ENCODE measurements around the gene PLEK2.
"Not testable (repeated sequence)": the region's sequence is repeated elsewhere in the genome, so short reads cannot be mapped to it uniquely, and the experiment has no call there.

Gene PLEK2, protein sequence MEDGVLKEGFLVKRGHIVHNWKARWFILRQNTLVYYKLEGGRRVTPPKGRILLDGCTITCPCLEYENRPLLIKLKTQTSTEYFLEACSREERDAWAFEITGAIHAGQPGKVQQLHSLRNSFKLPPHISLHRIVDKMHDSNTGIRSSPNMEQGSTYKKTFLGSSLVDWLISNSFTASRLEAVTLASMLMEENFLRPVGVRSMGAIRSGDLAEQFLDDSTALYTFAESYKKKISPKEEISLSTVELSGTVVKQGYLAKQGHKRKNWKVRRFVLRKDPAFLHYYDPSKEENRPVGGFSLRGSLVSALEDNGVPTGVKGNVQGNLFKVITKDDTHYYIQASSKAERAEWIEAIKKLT

DNA sequence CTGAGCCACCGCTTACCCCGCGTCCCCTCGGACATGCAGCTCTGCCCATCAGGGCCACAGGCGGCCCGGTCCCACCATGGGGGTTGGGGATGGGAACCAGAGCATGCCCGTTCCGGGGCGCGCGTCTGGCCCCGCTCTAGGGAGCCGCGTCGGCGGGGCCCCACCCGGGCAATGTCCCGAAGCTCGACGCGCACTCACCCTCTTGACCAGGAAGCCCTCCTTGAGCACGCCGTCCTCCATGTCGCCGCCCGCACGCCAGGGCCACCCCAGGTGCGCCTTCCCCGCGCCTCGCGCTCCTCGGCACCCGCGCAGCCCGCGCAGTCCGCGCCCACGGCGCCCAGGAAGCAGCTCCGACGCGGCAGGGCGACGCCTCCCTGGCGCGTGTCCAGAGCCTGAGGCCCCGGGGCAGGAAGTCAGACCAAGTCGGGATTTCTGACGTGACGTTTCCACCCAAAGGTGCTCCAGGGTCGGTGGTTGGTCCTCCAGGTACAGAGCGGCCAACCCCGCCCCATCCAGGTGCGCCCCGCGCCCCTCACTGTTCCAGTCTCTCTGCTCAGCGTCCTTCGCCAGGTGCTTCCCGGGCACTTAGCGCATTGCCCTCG, at the start of gene PLEK2:
Gene PLEK2, minus strand, starts transcription at position 346 of the 602 bp plus-strand sequence. Its CDS starts 106 bp downstream, at position 240.
- peak; percentile 35 for DNase-seq

DNA sequence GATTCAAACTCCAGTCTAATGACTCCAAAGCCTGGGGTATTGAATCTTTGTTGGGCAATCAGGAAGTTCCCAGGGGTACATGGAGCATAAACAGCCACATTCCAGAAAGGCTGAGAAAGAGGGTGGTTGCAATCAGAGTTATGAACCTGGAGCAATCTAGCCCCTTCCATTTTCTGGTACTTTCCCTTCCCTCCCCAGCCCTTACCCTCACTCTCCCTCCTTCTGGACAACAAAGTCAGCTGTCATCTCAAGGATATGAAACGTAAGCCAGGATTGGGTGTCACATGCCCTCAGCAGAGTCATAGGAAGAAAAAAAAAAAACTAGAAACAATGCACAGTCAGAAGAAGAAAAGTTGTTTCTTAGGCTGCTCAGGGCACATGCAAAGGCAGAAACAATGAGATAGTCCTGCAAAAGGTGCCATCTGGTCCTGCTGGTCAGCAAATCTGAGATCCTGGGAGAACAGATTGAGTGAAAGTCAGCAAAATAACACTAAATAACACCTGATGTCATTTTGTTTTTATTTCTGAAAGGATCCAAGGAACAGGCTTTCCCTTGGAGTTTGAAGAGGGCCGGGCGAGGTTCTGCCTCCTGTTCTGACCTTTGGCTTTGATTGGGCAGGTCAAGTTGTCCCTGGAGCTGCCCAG, 49.5 kb upstream of the PLEK2 start:
- no peak for DNase-seq

DNA sequence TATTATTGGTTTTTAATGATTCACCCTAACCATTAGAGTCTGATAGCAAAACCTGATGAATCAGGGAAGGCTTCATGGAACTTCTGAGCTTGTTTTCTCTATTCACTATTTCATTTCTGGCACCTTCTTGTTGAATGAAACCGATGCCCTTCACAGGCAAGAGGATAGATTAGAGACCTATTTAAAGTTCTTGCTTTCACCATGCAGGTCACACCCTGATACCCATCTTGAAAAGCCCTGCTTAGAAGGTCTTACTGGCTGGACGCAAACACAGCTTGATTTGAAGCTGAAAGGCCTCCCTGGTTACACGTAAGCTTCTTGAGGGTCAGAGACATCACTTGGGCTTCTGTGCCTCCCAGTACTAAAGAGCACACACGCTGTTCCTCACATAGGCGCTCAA, 47.4 kb upstream of the PLEK2 start:
- DNase-seq = no peak

DNA sequence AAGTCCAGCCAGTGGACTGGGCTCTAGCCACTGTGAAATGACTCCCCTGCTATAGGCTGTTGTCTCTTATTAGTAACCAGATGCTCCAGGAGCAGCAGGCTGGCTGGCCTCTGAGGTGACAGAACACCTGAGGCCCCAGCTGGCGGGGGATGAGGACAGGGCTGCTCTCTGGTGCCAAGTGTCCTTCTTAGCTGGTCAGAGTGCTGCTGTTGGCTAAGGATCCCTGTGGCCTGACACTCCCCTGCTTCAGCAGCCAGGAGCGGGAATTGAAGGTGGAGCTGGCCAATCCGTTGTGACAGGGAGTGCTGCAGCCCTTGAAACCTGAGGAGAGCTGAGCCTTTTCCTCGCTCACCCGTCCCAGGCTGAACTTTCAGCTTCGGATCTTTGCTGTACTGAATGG, 45.8 kb upstream of the PLEK2 start:
- peak; percentile 45 for DNase-seq

DNA sequence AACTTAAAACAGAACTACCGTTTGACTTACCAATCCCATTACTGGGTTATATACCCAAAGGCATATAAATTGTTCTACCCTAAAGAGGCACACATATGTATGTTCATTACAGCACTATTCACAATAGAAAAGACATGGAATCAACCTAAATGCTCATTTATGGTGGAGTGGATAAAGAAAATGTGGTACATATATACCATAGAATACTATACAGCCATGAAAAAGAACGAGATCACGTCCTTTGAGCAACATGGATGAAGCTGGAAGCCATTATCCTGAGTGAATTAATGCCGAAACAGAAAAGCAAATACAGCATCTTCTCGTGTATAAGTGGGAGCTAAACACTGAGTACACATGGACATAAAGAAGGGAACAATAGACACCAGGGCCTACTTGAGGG, 44.8 kb upstream of the PLEK2 start:
- no peak for DNase-seq

DNA sequence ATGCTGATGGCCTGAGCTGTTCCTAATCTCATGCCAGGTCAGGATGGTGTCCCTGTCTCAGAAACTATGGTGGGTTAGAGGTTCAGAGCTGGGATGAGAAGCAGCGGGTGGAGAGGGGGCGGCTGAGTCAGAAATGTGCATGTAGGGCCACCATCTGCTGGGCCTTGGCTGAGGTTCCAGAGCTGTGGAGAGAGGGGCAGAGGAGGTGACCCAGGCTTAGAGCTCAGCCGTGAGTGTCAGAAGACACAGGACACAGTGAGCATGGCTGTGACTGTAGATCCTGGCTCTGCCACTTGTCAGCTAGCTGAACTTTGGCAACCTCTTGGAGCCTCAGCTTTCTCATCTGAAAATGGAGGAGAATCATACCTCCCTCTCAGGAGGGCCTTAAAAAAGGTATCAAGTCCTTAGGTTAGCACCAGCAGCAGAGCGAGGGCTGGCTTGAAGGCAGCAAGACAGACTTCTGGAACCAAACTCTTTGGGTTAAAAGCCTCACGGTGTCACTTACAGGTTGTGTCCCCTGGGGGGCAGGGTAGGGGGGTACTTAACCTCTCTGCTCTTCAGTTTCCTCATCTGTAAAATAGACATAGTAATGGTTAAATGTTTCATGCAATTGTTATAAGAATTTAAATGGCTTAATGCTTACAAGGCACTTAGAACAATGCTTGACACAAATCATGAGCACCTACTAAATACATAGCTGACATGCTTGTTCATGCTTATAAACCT, 41.8 kb upstream of the PLEK2 start:
- DNase-seq = no peak

DNA sequence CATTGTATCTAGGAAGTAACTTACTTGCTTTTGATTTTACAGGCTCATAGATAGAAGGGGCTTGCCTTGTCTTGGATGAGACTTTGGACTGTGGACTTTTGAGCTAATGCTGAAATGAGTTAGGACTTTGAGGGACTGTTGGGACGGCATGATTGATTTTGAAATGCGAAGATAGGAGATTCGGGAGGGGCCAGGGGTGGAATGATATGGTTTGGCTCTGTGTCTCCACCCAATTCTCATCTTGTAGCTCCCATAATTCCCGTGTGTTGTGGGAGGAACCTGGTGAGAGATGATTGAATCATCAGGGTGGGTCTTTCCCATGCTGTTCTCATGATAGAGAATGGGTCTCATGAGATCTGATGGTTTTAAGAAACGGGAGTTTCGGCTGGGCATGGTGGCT, 39.7 kb upstream of the PLEK2 start:
- DNase-seq = not testable (repeated sequence)

DNA sequence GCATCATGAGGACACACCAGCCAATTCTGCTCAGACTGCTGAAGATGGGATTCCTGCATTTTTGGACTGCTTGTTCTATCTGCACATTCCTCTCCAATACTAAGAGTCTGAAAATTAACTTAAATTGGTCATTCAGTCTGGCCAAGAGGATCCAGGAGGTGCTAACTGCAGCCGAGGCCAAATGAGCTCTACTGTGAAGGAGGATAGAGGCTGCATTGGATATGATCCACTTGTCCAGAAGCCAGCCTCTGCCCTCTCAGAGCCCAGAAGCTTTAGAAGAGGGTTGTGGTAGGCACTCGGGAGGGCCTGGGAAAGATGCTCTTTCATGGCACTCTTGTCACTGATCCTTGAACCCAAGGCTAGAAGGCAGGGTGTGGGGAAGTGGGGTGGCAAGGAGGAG, 37.1 kb upstream of the PLEK2 start:
- no peak for DNase-seq

DNA sequence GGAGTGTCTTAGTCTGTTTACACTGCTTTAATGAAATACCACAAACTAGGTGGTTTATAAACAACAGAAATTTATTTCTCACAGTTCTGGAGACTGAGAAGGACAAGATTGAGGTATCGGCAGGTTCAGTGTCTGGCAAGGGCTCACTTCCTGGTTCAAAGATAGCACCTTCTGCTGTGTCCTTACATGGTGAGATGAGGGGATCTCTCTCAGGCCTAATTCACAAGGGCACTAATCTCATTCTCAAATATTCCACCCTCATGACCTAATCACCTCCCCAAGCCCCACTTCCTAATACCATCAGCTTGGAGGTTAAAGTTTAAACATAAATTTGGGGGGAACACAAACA, 35.0 kb upstream of the PLEK2 start:
- DNase-seq = no peak

DNA sequence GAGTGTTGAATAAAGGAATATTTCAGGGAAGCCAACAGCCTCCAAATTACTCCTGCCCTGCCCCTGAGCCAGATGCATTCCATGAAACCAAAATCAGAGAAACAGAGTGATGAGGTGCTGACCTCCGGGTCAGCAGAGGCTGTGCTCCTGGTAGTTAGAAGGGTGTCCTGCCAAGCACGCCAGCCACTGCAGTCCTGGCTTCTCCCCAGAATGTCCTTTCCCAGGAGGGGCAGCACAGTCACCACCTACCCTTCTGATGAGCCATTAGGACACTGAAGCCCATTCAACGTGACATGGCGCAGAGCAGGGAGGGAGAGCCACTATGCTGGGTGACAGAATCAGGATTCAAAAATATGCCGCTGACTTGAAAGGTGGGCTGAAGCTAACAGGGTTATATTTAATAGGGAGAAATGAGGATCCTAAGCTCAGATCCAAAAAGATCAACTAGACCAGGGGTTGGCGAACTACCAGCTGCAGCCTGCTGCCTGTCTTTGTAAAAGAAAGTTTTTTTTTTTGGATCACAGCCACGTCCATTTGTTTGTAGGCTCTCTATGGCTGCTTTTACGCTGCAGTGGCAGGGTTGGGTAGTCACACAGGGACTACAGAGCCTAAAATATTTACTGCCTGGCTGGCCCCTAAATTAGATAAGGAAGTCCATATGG, 34.5 kb upstream of the PLEK2 start:
- DNase-seq = no peak

DNA sequence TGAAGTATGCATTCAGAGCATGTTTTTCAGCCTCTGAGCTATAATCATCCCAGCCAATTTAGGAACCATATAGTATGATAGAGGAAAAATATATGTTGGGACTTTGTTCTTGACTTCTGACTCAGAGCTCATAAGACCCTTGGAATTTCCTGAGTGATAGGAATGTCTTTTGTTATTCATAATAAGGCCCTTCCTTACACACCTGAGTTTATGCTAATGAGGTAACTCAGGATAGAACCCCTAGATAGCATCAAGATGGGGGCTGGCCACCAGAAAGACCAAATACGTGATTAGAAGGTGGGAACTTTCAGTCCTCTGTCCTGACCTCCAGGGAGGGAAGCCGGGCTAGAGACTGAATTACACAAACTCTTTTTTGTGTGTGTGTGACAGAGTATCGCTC, 32.4 kb upstream of the PLEK2 start:
- no peak for DNase-seq

DNA sequence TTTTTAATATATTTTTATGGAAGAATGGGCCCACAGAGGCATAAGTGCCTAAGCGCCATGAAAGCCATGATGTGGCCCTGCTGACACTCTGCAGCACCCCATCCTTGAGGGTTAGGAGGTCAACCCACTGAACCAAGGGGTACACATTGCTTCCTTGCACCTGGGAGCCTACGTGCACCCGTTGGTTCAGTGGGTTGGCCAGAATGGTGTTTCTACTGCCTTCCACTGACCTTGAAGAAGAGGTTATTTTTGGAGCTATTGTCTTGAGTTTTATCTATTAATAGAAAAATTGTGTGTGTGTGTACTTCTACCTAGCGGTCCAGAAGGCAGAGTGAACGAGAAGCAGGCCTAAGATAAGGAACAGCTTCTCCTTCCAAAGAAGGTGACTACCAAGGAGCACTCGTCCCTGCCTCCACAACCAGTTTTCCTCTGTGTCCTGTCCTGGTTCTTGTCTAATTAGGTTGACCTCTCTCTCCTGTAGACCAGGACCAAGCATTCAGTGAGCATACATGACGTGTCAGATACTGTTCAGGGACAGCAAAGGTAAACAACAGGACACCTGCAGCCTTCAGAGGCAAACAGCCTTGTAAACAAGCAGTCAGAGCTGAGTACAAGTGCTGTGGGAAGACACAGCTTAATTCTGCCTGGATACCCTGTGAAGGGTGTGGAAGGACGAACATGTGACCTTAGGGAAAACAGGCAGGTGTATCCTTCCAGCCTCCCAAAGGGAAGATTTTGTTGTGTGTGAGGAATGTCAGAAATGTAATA, 30.4 kb upstream of the PLEK2 start:
- no peak for DNase-seq

DNA sequence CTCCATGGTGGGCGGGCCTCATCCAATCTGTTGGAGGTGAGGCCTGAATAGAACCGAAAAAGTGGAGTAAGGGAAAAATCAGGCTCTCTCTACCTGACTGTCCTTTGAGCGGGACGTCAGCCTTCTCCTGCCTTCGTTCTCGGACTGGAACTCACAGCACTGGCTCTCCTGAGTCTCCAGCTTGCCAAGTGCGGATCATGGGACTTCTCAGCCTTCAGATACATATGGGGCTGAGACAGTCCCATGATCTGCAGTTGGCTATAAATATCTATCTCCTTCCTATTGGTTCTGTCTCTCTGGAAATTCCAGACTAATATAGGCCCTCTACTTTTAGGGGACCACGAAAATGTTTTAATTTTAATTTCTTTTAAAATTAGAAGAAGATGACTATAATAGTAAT, 29.7 kb upstream of the PLEK2 start:
- no peak for DNase-seq

DNA sequence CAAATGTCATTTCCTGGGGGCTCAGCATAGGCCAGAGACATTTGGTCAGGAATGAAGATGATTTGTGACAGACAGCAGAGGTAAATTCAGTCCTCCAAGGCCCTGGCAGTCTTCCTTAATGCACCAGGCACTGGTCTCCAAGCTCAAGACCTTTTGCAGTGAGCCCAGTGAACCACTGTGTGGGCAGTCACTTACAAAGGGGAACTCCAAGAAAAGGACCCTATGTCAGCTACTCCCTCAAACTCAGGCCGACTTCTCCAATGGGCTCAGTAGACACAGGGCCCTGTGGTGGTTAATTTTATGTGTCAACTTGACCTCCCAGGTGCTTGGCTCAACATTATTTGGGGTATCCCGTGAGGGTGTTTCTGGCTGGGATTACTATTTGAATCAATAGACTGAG, 29.3 kb upstream of the PLEK2 start:
- DNase-seq = no peak

DNA sequence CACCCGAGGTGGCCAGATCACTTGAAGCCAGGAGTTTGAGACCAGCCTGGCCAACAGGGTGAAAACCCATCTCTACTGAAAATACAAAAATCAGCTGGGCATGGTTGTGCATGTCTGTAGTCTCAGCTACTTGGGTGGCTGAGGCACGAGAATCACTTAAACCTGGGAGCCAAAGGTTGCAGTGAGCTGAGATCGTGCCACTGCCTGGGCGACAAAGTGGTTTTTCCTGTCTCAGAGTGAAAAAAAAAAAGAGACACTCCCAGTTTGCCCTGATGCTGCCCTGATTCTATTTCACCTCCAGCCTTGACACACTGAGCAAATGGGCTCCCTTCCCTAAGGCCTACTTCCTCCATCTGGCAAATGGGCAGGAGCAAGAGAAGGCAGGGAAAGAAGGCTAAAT, 28.5 kb upstream of the PLEK2 start:
- no peak for DNase-seq

DNA sequence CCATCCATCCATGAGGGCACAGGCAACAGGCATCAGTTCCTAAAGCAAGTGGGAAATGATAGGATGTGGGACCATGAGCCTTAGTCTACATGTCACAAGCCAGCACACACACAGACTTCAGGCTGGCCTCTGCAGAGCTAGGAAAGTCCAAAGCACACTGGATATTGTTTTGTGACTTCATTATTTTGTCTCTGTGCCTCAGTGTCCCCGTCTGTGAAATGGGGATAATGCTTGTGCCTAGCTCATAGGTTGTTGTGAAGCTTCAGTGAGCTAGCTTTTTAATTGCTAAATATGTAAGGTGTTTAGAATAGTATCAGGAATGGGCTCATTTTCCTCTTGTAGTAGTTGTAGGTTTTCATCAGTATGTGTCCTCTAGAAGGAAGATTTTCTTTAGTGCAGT, 27.0 kb upstream of the PLEK2 start:
- no peak for DNase-seq

DNA sequence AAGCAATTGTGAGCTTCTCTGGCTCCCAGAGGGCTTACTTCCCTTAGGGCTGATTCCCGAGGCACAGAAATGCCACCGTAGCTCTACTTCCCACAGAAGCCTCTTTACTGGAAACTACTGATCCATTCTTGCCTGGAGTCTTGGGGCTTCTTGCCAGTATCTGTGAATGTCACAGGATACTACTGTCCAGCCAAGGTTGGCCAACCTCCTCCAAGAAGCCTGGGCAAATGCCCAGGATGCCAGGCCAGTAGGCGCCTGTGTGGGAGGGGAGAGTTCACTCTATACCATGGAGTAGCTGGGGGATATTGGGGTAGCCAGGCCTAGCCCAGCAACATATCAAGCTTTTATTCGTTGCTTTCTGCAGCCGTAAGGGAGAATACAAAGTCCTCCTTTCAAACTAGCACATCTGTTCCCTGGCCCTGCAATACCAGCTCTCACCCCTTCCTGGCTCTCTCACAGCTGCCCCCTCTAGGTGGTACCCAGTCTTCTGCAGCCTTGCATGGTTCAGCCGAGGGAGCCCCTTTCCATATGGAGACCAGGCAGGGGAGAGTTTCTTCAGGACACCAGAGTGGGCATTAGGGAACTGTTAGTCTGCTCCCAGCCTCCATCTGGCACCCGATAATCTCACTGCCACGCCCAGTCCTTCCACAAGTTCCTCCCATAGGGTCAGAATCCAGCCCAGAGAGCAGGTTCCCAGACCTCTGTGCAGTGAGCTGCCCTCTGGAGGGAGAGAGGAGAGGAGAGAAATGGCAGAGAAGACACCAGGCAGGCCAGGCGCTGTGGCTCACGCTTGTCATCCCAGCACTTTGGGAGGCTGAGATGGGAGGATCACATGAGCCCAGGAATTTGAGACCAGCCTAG, 24.3 kb upstream of the PLEK2 start:
- DNase-seq = no peak

DNA sequence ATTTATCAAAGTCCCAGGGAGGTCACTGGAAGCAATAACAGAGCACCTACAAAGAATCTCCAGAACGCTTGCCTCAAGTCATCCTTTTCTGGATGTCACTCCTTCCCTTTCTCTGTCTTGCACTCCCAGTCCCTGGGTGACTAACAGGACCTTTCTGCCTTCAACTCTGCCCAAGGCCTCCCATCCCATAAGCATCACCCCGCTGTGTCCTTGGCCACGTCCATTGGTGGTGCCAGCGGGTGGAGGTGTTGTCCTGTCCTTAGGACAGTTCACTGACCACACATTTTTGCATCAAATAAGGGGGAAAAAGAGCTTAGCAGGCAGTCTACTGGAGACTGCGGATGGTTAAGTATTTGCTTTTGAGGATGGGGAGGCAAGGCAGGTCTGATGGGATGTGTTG, 23.6 kb upstream of the PLEK2 start:
- no peak for DNase-seq

DNA sequence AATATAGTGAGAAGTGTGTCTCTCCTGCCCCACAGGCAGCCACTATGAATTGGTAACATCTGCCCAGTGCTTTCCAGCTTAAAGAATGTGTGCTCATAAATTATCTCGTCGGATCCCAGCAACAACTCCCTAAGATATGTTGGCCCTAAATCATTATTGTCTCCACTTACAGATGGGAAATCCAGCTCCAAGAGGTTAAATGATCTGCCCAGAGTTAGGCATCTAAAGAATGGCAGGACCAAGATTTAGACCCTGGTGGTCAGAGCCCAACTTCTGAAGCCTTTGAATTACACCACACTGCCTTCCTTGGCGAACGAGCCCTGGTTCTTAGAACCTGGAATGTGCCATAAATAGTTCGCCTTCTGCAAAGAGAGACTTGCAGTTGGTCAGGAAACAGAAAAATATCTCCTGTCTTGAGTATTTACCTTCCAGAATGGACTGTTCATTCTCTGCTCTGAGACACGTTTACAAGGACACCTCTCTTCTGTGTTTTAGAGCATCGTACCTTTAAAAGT, 20.1 kb upstream of the PLEK2 start:
- no peak for DNase-seq

DNA sequence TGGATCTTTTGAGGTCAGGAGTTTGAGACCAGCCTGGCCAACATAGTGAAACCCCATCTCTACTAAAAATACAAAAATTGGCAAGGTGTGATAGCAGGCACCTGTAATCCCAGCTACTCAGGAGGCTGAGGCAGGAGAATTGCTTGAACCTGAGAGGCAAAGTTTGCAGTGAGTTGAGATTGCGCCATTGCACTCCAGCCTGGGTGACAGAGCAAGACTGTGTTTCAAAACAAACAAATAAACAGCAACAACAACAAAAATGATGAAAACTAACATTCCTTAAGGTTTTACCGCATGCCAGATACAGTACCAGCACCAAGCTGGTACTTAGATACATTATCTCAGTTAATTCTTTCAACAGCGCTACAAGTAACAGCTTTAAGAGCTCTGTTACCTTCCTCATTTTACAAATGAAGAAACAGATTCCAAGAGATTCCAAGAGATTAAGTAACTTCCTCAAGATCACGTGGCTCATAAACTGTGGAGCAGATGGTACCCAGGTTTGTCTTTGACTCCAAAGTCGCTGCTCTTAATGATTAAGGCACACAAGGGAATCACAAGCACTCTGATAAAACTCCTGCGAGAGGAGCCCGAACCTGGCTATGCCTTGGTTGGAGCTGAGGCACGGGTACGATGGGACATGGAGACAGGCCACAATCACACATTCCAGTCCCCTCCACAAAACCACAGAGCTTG, 17.7 kb upstream of the PLEK2 start:
- no peak for DNase-seq

Data from right hindlimb (tissue), 1 donor.